SH-SY5Y (cell line): Measurements from ENCODE around the gene ZBTB1.

ENCODE experiments used
- GATA2 ChIP-seq: IDR thresholded peaks from 2 replicates; pipeline ENCODE4 v1.6.1; 2011; ENCODE audit warnings: mild to moderate bottlenecking, low read depth, low read length
- GATA3 ChIP-seq: IDR thresholded peaks from 2 replicates; pipeline ENCODE4 v1.6.1; 2011; ENCODE audit warnings: low read depth, mild to moderate bottlenecking, low read length, moderate library complexity

- no peak for TF ChIP-seq GATA2
- TF ChIP-seq GATA3, result no peak
Measured at GRCh38 chr14:64500088-64500487, 4.5 kb upstream of the ZBTB1 start.
